DND-41 (cell line): ENCODE results near the gene ACO2.

Source experiments
- CTCF ChIP-seq: IDR thresholded peaks from 2 replicates; pipeline ENCODE4 v1.5.1; 2012; ENCODE audit warnings: borderline replicate concordance, low read length, moderate library complexity, mild to moderate bottlenecking; ENCODE audit not compliant: poor library complexity, severe bottlenecking; ENCODE audit errors: extremely low read depth
- EZH2 ChIP-seq: IDR thresholded peaks from 3 replicates; pipeline ENCODE4 v1.6.1; 2012; ENCODE audit warnings: borderline replicate concordance, low read depth, mild to moderate bottlenecking, moderate library complexity, low read length, inconsistent platforms; ENCODE audit not compliant: severe bottlenecking

GRCh38 chr22:41550952-41551491 lies 82.1 kb downstream of the ACO2 start:
- TF ChIP-seq CTCF (no peak), EZH2 (no peak)
